ENCODE data around the gene PADI2. TPM values are rescaled to one million over a fixed set of nuclear protein-coding genes. Genes with fewer than 3 reads are reported as not detected.

The PADI2 gene
- total RNA-seq, 1 donor from 2014 or later, result 0.11 TPM

DNA sequence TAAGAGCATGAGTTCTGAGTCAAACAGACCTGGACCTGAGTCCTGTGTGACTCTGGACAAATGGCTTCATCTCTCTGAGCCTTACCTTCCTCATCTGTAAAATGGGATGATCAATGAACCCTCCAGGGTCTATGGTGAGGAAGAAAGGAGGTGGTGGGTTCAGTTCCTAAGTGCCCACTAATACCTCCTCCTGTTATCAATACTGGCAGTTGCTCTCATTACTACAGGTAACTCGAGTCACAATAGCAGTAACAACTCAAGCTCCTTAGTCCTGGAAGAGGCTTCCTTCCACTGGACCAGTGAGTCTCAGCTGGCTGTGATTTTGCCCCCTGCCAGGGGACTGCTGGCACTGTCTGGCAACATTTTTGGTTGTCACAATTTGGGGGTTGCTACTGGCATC lies 2.6 kb downstream of the PADI2 start:
- intact Hi-C loops (cut with micrococcal nuclease), result no loop called here

DNA sequence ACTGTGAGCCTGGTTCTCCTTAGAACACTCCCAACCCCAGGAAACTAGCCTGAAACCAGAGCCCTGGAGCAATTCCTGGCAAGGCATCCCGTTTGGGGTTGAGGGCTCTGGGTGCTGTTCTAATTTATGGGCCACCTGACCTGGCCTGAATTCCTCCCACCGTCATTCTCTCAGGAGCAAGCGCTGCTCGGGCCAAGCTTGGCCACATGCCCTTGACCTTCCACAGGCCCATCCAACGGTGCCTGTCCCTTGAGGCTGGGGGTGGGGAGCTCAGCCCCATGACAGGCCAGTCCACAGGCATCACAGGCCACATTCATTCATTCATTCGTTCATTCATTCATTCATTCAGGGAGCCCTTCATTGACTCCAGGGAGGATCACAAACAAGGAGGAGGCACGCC lies 5.3 kb downstream of the PADI2 start:
- intact Hi-C loops (cut with micrococcal nuclease), result no loop called here

DNA sequence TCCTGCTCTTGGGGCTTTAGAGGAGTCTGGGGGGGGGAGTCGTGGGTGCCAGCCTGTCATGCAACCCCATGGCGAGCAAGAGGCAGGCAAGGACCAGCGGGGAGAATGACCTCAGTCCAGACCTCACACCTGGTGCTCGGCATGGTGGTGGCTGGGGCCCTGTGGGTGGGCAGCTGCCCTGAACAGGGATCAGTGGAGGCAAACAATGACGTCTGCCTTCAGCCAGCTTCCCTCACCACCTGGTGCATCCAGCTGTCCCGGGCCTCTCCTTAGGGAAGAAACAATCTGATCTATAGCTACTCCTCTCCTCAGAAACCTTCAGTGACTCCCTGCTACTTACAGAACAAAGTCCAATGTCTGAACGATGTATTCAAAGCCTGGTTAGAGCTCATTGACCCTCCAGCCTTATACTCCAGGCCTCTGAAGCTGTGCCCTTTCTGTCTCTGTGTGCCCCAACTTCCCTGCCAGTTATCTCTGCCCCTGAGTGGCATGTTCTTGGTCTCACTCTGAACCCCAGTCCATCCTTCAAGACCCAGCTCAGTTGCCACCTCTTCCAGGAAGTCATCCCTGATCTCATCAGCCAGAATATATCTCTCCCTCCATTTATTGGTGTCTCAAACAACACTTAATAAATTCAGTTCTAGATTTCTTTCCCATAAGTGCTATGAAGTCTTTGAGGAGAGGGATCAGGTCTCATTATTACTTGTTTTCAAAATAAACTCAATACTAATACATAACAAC lies 6.6 kb downstream of the PADI2 start:
- intact Hi-C loops (cut with micrococcal nuclease), result no loop called here

DNA sequence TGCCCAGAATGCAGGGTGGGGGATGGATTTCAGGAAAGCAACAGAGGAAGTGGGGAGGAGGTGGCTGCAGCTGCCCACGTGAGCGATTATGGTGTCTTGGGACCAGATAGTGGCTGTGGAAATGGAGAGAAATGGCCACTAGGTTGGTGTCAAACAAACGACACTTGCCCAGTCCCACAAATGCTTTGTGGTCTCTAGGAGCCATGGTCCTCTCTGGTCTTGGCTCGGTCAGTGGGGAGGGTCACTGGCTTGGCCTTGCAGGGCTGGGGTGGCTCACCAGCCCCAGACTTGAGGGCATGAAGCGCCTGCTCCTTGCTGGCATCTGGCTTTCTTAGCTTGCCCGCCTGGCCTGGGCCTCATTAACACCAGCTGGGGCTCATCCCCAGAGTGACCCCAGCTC lies 7.2 kb downstream of the PADI2 start:
- intact Hi-C loops (cut with micrococcal nuclease), result no loop called here

DNA sequence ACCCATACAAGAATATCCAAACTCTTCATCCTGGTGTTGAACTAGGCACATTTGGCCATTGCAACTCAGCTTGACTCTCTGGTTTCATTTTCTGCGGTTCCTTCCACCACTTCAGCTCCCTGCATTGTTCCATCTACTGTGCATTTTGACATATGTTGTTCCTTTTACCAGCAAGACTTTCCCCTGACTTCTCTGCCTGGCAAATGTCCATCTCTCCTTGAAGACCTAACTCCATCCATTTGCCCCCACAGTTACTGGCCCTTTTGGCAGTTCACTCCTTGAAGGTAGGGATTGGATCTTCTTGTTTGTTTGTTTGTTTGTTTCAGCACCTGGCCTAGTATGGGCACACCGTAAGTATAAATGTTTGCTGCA lies 8.7 kb downstream of the PADI2 start:
- intact Hi-C loops (cut with micrococcal nuclease), result no loop called here

DNA sequence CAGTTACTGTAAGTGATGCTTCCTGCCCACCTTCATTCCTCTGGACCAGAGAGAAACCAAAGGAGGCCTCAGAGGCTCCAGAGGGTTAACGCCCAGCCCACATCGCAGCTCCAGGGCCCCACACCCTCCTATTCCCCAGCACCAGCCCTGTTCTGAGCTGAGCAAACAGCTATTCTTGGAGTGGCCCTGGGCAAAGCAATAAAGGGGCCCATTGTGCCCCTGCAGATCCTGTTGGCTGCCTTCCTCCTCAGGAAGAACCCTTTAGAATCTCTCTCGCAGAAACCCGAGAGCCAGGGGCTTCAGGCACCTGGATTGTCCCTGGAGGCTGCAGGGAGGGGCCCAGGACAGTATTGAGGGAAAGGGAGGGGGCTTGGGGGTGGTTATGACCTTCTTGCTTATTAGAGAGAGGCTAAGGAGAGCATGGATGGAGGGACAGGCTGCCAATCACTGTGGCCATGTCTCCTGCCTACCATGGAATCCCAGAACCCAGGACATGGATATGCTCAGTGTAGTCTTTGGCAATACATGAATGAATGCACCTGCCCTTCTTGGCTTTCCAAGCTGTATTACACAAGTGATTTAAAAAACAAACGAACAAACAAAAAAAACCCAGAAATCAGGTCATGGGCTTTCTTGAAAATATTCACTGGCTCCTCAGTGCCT lies 9.2 kb downstream of the PADI2 start:
- intact Hi-C loops (cut with micrococcal nuclease), result no loop called here

DNA sequence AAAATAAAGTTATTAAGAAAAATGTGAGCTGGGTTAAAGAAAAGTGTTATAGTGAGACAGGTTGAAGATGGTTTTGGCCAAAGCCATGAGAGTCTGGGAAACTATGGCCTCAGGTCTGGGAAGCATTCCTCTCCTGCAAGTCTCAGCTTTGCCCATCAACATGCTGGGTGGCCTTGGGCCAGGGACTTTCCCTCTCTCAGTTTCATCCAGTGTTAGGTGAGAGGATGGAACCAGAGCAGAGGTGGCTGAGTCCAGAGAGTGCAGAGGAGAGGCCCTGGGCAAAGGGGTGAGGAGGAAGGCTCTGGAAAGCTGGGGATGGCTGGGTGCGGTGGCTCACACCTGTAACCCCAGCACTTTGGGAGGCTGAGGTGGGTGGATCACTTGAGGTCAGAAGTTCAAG lies 10.5 kb downstream of the PADI2 start:
- intact Hi-C loops (cut with micrococcal nuclease), result no loop called here

DNA sequence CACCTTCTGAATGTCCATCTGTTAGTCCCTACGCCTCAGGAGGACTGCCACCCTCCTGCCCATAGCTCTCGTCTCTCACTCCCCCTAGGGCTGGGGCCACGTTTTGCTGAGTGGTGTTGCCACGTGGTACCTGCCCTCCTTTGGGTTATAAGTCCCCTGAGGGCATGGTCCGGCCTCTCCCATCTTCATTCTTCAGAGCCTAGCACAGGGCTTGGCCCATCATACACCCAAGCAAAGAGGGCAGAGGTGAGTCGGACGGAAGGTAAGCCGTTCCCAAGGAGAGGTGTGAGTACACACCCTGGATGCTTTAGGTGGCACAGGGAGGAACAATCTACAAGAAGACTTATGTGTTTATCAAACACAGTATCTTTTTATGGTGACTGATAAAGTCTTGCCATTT lies 10.9 kb downstream of the PADI2 start:
- intact Hi-C loops (cut with micrococcal nuclease), result no loop called here

DNA sequence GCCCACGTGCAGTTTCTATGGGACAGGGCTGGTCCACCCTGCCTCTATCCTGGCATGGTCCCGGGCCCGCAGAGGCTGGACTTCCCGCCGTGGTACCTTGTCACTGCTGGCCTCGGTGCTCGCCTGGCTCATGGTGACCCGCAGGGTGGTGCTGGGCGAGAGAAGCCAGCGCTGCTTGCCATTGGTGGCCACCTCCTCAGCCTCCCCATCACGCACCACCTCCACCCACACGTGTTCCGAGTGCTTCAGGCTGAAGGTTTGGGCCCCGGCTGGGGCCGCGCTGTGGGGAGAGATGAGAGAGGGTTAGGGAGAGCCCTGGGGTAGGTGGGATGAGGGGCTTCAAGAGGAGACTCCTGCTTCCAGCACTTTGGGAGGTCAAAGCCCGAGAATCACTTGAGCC lies 14.5 kb downstream of the PADI2 start:
- intact Hi-C loops (cut with micrococcal nuclease), result no loop called here

DNA sequence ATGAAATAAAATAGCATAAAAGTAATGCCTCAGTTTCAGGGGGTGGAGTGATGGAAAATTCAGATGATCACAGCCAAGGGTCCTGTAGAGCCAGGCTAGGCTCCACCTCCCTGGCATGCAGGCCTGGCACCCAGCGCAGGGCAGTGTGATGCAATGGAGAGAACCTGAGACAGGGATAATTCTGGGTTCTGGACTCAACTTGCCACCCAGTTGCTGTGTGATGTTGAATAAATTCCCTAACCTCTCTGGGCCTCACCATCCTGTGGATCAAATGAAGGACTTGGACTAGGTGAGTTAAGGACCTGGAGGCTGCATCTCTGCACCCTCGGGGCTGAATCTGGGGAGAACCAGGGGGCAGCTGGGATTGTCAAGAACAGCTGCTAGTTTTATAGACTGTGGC lies 17.0 kb downstream of the PADI2 start:
- intact Hi-C loops (cut with micrococcal nuclease), result no loop called here

DNA sequence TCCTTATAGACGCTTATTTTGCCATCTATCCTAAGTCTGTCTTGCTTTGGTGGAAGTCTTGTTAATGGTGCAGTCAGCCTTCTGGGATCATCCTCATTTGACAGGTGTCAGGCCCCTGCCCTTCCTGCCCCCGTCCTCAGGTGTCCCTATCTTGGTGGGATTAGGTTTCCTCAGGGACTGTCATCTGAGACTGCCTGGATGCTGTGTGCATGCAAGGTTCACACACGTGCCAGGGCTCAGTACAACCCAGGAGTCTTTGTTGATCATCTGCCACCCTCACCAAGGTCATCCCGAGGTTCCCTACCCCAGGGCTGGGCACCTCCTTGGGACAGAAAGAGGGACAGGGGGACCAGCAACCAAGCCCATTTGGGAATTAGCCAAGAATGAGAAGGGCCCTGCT lies 18.0 kb downstream of the PADI2 start:
- intact Hi-C loops (cut with micrococcal nuclease), result no loop called here

DNA sequence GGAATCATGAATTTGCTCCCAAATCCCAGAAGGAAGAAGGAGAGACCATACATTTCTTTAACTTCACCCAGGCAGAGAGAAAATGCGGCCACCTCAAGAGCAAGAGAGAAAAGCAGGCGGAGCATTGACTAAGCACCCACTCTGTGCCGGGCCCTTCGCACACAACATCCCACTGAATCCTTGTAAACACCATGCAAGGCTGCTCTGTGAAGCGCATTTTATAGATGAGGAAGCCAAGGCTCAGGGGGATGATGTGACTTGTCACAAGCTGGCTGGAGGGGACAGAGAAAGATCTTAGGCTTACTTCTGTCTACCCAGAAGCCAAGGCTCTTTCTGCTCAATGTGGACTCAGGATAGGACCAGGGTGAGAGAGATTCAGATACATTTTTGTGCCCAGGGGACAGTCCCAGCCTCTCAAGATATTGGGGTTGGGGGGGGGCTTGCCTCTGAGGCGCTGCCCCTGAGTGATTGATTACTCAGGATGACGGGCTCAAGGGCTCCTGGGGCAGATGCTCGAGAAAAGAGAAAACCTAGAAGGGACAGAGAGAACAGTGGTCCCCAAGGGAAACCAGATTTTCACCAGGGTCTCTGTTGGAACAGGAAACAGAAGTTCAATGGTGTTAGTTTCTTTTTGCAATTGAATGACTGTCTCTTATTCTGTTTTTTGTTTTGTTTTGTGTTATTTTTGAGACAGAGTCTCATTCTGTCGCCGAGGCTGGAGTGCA lies 19.5 kb downstream of the PADI2 start:
- intact Hi-C loops (cut with micrococcal nuclease), result no loop called here

DNA sequence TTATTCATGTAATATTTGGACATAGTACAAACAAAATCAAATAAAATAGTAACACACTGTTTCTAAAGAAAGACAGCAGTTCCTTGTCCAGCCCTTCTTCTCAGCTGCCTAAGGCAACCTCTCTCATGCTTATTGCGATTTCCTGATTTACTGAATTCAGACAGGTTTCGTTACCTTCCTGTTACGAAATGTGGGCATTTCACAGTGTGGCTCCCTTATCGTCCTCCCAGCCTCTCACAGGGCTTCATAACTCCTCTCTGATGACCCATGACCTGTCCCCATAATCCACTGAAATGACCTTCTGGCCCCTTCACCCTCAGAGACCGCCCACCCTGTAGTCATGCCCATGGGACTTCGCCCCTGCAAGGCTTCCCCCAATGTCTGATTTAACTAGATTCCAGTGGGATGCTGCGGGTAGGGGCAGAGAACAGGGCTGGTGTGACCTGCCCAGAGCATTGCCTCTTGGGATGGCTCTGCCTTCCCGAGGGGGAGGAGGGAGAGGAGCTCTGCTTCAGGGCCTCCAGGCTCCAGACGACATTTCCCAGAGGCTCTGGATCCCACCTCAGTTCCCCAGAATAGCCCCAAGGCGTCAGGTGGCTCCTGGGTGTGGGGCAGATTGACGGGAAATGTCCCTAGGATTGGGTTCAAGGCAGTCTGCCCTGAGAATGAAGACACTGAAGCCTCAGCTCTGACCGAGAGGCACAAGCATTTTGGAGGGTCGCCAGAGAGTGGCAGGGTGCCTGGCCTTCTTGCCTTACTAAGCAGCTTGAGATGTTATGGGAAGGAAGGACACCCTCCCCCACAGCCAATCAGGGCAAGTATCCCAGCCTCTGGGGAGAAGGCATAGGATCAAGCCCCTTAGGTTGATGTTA lies 20.6 kb downstream of the PADI2 start:
- intact Hi-C loops (cut with micrococcal nuclease), result no loop called here

DNA sequence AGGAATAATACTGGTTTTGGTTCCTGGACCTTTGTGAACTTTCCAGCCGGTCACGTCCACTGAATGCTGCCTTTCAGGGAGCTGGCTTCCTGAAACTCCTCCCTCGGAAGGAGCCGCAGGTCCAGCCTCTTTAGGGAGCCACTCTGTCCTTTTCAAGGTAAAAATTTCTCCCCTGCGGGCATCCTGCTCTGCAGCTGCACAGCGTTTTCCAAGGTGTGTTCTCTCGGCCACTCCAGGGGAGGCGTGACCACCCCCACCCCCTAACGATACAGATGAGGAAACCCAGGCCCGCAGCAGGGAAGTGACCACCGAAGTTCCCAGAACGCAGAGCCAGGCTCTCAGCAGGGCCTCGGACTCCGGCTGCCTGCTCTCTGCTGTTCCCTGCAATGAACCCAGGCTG lies 21.5 kb downstream of the PADI2 start:
- intact Hi-C loops (cut with micrococcal nuclease), result no loop called here

DNA sequence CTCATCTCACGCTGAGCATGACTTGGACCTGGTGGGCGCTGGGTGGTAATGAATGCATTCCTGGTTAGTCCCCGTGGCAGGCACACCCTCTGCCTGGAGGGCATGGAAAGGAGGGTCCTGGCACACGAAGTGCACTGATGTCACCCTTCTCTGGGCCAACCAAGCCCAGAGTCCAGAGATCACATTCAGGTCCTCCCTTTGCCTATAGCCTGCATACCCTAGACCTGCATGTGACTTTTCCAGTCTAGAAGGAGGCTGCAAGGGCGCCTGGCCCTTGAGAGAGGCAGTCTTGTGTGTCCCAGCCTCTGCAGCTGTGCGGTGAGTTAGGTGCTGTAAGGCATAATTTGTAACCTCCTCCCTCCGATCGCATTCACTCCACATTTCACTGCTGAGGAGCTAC lies 22.1 kb downstream of the PADI2 start:
- intact Hi-C loops (cut with micrococcal nuclease), result no loop called here

DNA sequence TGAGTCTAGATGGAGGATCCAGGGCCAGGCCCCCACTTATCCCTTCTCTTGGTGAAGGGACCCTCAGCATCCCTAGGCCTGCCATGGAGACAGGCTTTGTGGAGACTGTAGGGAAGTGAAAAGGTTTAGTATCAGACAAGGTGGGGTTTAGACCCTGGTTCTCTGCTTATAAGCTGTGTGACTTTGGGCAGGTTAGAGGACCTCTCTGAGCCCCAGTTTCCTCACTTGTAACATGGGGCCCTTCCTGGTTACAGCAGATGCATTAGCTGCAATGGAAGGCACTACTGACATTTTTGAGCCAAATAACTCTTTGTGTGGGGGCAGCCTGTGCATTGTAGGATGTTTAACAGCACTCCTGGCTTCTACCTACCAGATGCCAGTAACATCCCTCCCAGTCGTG lies 22.7 kb downstream of the PADI2 start:
- intact Hi-C loops (cut with micrococcal nuclease), result no loop called here

DNA sequence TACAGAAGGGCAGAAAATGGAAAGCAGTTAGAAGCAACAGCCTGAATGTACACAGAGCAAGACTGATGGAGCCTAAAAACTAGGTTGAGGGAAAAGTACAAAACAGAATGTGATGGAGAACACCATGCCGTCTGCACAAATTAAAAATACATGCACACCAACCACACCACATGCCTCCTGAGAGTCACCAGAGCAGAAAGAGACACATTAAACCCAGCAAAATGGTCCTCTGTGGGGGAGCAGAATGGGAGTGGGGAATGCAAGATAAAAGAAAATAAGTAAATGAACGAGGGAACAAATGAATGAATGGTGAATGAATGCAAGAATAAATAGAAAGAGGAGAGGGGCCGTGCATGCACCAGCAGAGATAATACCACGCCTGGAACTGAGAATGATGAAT lies 24.1 kb downstream of the PADI2 start:
- intact Hi-C loops (cut with micrococcal nuclease), result no loop called here

DNA sequence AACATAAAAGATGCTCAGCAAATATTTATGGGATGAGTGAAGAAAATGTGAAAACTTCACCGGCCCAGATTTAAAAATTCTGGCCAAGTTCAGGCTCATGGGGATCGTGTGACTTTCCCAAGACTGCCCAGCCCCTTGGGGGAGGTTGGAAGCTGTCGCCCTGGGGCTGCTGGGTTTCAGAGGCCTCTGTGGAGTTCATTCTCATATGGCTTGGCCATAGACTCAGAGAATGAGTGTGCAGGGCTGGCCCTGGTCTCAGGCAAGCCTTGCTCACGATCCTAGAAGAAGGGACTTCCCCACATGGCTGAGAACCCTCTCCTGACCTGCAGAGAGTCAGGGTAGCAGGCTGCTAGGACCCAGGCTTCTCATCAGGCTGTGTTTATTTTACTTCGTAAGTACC lies 24.6 kb downstream of the PADI2 start:
- intact Hi-C loops (cut with micrococcal nuclease), result no loop called here

DNA sequence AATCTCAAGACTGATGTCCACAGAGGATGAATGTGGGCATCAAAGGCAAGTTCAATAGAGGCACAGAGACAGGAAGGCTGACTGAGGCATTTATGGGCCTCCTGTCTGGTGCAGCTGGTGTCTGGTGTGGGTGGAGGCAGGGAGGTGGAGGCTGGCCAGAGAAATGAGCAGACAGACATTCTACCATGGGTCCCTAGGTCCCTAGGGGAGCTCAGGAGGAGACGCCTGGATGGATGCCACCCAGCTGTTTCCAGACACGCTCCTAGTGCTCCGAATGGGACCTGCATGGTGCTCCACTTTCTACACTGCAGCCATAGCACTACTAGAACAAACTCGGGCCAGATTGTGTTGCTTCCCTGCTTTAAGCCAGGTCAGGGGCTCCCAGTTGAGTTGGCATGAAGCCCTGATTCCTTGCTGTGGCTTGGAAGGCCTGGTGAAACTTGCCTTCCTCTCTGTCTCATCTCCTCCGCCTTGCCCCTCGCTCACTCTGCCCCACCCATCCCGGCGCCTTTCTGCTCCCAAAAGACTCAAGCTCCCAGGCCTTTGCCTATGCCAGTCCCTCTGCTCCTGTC lies 25.3 kb downstream of the PADI2 start:
- intact Hi-C loops (cut with micrococcal nuclease), result no loop called here

DNA sequence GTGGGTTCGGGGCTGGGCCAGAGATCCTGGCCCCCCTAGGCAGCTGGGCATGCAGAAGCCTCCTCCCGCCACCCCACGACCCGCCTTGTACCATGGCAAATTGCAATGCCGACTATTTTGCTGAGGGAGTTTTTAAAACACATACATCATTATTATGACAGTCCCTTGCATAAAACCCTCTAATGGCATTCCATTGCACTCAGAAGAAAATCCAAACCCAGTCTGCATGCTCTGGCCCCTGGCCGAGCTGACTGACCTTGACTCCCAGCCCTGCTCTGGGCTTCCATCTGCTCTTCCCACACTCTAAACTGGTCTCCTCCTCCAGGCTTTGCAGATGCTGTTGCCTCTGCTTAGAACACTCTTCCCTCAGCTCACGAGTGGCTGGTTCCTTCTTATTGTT lies 28.0 kb downstream of the PADI2 start:
- intact Hi-C loops (cut with micrococcal nuclease), result no loop called here

DNA sequence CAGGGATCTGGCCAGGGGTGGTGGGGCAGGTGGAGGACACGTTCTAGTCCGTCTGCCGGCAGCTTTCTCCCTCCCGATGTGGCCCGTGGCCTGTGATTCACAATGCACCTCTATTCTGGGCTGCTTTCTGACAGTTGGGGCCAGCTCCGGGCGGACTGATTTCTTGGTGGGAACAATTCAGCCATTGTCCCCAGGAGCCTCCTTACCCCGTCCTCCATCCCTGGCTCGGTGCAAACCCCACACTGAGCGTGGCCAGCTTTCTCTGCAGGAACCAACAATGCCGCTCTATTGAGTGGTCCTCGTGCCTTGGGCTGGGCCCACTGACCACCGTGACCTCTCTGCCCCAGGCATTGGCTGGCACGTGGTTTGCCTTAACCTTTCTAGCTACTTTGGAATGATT lies 29.7 kb downstream of the PADI2 start:
- intact Hi-C loops (cut with micrococcal nuclease), result no loop called here
